CD4-positive, alpha-beta memory T cell (primary cell): ENCODE data around the gene ARFRP1. TPM values are rescaled to one million over a fixed set of nuclear protein-coding genes. Genes with fewer than 3 reads are reported as not detected.
"Not testable (repeated sequence)": the region's sequence is repeated elsewhere in the genome, so short reads cannot be mapped to it uniquely, and the experiment has no call there.

Source experiments
- CTCF ChIA-PET: fragments of 350-600 bp; sonication (Branson Sonifier 250); formaldehyde crosslinking; loops from one replicate; lab custom pipeline; 2021; ENCODE audit warnings: inconsistent platforms; ENCODE audit not compliant: partially characterized antibody; lab: Charles Lee
- POLR2A ChIA-PET: fragments of 350-600 bp; sonication (Branson Sonifier 250); formaldehyde crosslinking; loops from one replicate; lab custom pipeline; 2021; ENCODE audit not compliant: partially characterized antibody; lab: Charles Lee
- DNase-seq, 5 donors: peaks; one replicate each; pipeline versions ENCODE4 v3.0.0 to v3.0.0-alpha.2; 2020 to 2022; ENCODE audit warnings: mixed read lengths in 1 of 5
- H3K27ac ChIP-seq: one replicate; pipeline ENCODE4 v1.7.0; 2013; ENCODE audit warnings: low read depth, low read length
- H3K27me3 ChIP-seq: 2 replicates; pipeline ENCODE4 v1.7.0; 2013; ENCODE audit warnings: mild to moderate bottlenecking, low read length, moderate library complexity; ENCODE audit not compliant: insufficient read depth
- H3K36me3 ChIP-seq: 2 replicates; pipeline ENCODE4 v1.7.0; 2013; ENCODE audit warnings: mild to moderate bottlenecking, low read length, moderate library complexity; ENCODE audit not compliant: insufficient read depth
- H3K4me1 ChIP-seq: 2 replicates; pipeline ENCODE4 v1.7.0; 2013; ENCODE audit warnings: mild to moderate bottlenecking, low read length, moderate library complexity; ENCODE audit not compliant: insufficient read depth
- H3K4me3 ChIP-seq, 2 donors: one replicate each; pipeline ENCODE4 v1.7.0; 2013; ENCODE audit warnings: low read length in 2 of 2, mild to moderate bottlenecking in 1 of 2
- H3K9me3 ChIP-seq, 2 donors: one replicate each; pipeline ENCODE4 v1.7.0; 2013; ENCODE audit warnings: low read length in 2 of 2, control low read depth in 1 of 2; ENCODE audit not compliant: control insufficient read depth in 1 of 2
- H3K27ac Mint-ChIP-seq, 7 donors: one replicate each; pipeline ENCODE4 v1.8.0; 2020 to 2021; ENCODE audit warnings: mixed read lengths in 7 of 7, mild to moderate bottlenecking in 6 of 7, inconsistent platforms in 3 of 7, moderate library complexity in 3 of 7
- H3K27me3 Mint-ChIP-seq, 2 donors: one replicate each; pipeline ENCODE4 v1.8.0; 2020 to 2021; ENCODE audit warnings: mixed read lengths in 2 of 2
- H3K36me3 Mint-ChIP-seq, 2 donors: one replicate each; pipeline ENCODE4 v1.8.0; 2020 to 2021; ENCODE audit warnings: mixed read lengths in 2 of 2, inconsistent platforms in 1 of 2, mild to moderate bottlenecking in 1 of 2
- H3K4me1 Mint-ChIP-seq, 4 donors: one replicate each; pipeline ENCODE4 v1.8.0; 2020 to 2021; ENCODE audit warnings: mixed read lengths in 4 of 4, mild to moderate bottlenecking in 1 of 4
- H3K4me3 Mint-ChIP-seq, 8 donors: one replicate each; pipeline ENCODE4 v1.8.0; 2020 to 2021; ENCODE audit warnings: mixed read lengths in 8 of 8, mild to moderate bottlenecking in 7 of 8, moderate library complexity in 6 of 8, inconsistent platforms in 3 of 8
- H3K9me3 Mint-ChIP-seq, 8 donors: one replicate each; pipeline ENCODE4 v1.8.0; 2020 to 2021; ENCODE audit warnings: mixed read lengths in 8 of 8, mild to moderate bottlenecking in 5 of 8, inconsistent platforms in 3 of 8, moderate library complexity in 1 of 8
- intact Hi-C: fragments of 100-400 bp; cut with micrococcal nuclease; formaldehyde crosslinking; loops from one replicate; pipeline ENCODE4 v1.15.1; 2023
- polyA plus RNA-seq, 2 donors: library from polyadenylated mRNA; unstranded; fragments of 300-500 nt; fragmentation: Illumina TruSeq; gene quantifications; one replicate each; pipeline ENCODE4 v1.2.3, GENCODE V29; 2021
- total RNA-seq, 2 experiments: library from RNA; stranded (reverse); gene quantifications; one replicate each; pipeline ENCODE4 v1.2.3, GENCODE V29; 2021

Gene ARFRP1
- total and polyA plus RNA-seq, 4 experiments from 2014 or later, result 65.5 to 92.0 (median 76.0) TPM

DNA sequence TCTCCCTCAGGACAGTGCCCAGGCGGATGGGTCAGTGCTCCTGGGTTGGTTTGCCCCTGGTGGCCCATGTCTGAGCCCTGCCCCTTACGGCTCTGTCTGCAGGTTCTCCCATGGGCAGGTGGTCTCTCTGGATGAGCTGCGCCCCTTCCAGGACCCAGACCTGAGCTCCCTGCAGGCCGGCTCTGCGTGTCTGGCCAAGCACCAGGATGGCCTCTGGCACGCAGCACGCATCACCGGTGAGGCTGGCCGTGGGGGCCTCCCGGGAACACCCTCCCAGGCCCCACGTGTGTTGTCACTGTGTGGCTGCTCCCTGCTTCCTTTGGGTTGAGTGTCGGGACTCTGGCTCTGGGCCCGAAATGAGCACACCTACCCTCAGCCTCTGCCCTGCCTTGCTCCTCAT lies 25.3 kb upstream of the ARFRP1 start:
- H3K27ac Mint-ChIP-seq, result peak overlapping the region in 1 of 7 donors; percentile 4
- H3K9me3 ChIP-seq, result no peaks in the 10 kb centered on the region
- intact Hi-C loops, result no loop called here
- H3K4me1 ChIP-seq, result peaks cover 58% of the 10 kb centered on the region
- peaks cover 26 to 35% (median 28%) of the 10 kb centered on the region in 4 donors for H3K4me1 Mint-ChIP-seq
- no peak for DNase-seq
- CTCF ChIA-PET, result no interaction called here
- H3K27me3 ChIP-seq, result no peaks in the 10 kb centered on the region
- H3K4me3 Mint-ChIP-seq, result no peak overlapping the region
- H3K4me3 ChIP-seq, result no peak overlapping the region
- no peaks in the 10 kb centered on the region for H3K27me3 Mint-ChIP-seq
- H3K27ac ChIP-seq, result no peak overlapping the region
- H3K9me3 Mint-ChIP-seq, result peaks cover 0 to 3% (median 0%) of the 10 kb centered on the region in 8 donors
- H3K36me3 Mint-ChIP-seq, result peaks cover 11 to 37% of the 10 kb centered on the region in 2 donors
- H3K36me3 ChIP-seq, result peaks cover 22% of the 10 kb centered on the region
- POLR2A ChIA-PET, result interaction anchor here (1.4 to 7.0 kb wide), 2 partner anchors 25 to 75 kb away, joined by 3 to 202 read pairs; partner anchors contain the start of genes ARFRP1, RTEL1 and ZGPAT

DNA sequence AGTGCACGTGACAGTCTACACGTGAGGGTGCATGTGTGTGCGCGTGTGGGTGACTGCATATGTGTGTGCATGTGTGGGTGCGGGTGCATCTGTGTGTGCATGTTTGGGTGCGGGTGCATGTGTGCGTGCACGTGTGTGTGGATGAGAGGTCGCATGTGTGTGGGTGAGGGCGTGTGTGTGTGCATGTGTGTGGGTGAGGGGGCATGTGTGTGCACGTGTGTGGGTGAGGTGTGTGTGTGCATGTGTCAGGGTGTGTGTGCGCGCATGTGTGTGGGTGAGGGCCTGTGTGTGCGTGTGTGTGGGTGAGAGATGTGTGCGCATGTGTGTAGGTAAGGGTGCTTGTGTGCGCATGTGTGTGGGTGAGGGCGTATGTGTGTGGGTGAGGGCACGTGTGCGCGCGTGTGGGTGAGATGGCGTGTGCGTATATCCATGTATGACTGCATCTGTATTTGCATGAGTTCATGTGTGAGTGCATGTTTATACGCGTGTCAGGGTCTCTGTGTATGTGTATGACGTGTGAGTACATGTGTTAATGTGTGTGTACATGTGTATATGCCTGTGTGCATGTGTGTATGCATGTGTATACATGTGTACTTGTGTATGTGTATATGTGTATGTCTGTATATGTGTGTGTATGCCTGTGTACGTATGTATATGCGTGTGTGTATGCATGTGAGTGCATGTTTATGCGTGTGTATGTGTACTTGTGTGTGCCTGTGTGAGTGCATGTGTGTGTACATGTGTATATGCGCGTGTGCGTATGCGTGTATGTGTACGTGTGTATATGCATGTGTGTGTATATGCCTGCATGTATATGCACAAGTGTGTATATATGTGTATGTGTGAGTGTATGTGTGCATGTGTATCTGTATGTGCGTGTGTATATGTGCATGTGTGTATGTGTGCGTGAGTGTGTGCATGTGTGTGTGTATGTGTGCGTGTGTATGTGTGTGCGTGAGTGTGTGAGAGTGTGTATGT lies 24.6 kb upstream of the ARFRP1 start:
- Mint-ChIP-seq H3K27ac (no peak overlapping the region), H3K36me3 (peaks cover 11 to 40% of the 10 kb centered on the region in 2 donors), H3K4me3 (no peak overlapping the region), H3K4me1 (peaks cover 31 to 42% (median 32%) of the 10 kb centered on the region in 4 donors), H3K9me3 (peaks cover 0 to 3% (median 0%) of the 10 kb centered on the region in 8 donors), H3K27me3 (no peaks in the 10 kb centered on the region)
- Histone ChIP-seq H3K36me3 (peaks cover 22% of the 10 kb centered on the region), H3K4me3 (no peak overlapping the region), H3K4me1 (peaks cover 64% of the 10 kb centered on the region), H3K9me3 (no peaks in the 10 kb centered on the region), H3K27ac (no peak overlapping the region), H3K27me3 (no peaks in the 10 kb centered on the region)
- no peak for DNase-seq
- intact Hi-C loops, result no loop called here
- ChIA-PET POLR2A (interaction anchor here (7.0 kb wide), 1 partner anchor 24 kb away, joined by 202 read pairs; the partner anchor contains the start of genes ARFRP1 and ZGPAT), CTCF (no interaction called here)

GRCh38 chr20:63731410-63731809 lies 23.6 kb upstream of the ARFRP1 start:
- DNase-seq, result no peak
- CTCF ChIA-PET, result no interaction called here
- H3K36me3 Mint-ChIP-seq, result peaks cover 15 to 36% of the 10 kb centered on the region in 2 donors
- Histone ChIP-seq H3K27ac (peak overlapping the region; percentile 29), H3K4me1 (peaks cover 72% of the 10 kb centered on the region), H3K27me3 (no peaks in the 10 kb centered on the region), H3K9me3 (no peaks in the 10 kb centered on the region), H3K4me3 (peak overlapping the region in 1 of 2 donors; percentile 51), H3K36me3 (peaks cover 22% of the 10 kb centered on the region)
- no peak overlapping the region for H3K27ac Mint-ChIP-seq
- H3K9me3 Mint-ChIP-seq, result peaks cover 0 to 2% (median under 1%) of the 10 kb centered on the region in 8 donors
- H3K4me3 Mint-ChIP-seq, result no peak overlapping the region
- H3K4me1 Mint-ChIP-seq, result peaks cover 35 to 46% (median 36%) of the 10 kb centered on the region in 4 donors
- POLR2A ChIA-PET, result interaction anchor here (1.1 to 1.5 kb wide), 2 partner anchors 23 to 92 kb away, joined by 3 to 5 read pairs; partner anchors contain the start of genes ARFRP1 and ZGPAT
- intact Hi-C loops, result no loop called here
- H3K27me3 Mint-ChIP-seq, result no peaks in the 10 kb centered on the region

GRCh38 chr20:63730189-63730733 lies 22.5 kb upstream of the ARFRP1 start:
- H3K27me3 ChIP-seq, H3K9me3 ChIP-seq, H3K4me3 ChIP-seq, H3K4me3 Mint-ChIP-seq, DNase-seq, intact Hi-C loops, H3K9me3 Mint-ChIP-seq, H3K27ac Mint-ChIP-seq, H3K27me3 Mint-ChIP-seq, CTCF ChIA-PET: not testable (repeated sequence)
- peaks cover 61% of the 10 kb centered on the region for H3K4me1 ChIP-seq
- H3K4me1 Mint-ChIP-seq, result peaks cover 26 to 34% (median 31%) of the 10 kb centered on the region in 4 donors
- H3K36me3 Mint-ChIP-seq, result peaks cover 23 to 30% of the 10 kb centered on the region in 2 donors
- H3K27ac ChIP-seq, result peak overlapping the region; percentile 29
- POLR2A ChIA-PET, result interaction anchor here (0.9 to 1.5 kb wide), 4 partner anchors 9 to 91 kb away, joined by 3 to 5 read pairs (median 4); partner anchors contain the start of genes ARFRP1 and ZGPAT
- H3K36me3 ChIP-seq, result peaks cover 18% of the 10 kb centered on the region

DNA sequence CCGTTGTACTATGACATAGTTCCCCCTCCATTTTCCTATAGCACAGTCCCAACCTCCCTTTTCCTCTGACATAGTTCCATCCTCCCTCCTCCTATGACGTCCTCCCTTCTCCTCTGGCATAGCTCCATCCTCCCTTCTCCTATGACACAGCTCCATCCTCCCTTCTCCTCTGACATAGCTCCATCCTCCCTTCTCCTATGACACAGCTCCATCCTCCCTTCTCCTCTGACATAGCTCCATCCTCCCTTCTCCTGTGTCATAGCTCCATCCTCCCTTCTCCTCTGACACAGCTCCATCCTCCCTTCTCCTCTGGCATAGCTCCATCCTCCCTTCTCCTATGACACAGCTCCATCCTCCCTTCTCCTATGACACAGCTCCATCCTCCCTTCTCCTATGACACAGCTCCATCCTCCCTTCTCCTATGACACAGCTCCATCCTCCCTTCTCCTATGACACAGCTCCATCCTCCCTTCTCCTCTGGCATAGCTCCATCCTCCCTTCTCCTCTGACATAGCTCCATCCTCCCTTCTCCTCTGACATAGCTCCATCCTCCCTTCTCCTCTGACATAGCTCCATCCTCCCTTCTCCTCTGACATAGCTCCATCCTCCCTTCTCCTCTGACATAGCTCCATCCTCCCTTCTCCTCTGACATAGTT lies 15.3 kb upstream of the ARFRP1 start:
- intact Hi-C loops, H3K27ac ChIP-seq, H3K27me3 Mint-ChIP-seq, H3K4me3 ChIP-seq, DNase-seq, H3K27me3 ChIP-seq, H3K4me3 Mint-ChIP-seq, H3K9me3 ChIP-seq: not testable (repeated sequence)
- Histone ChIP-seq H3K36me3 (peaks cover 11% of the 10 kb centered on the region), H3K4me1 (peaks cover 21% of the 10 kb centered on the region)
- Mint-ChIP-seq H3K4me1 (peaks cover 25 to 34% (median 26%) of the 10 kb centered on the region in 4 donors), H3K36me3 (peaks cover 43 to 47% of the 10 kb centered on the region in 2 donors), H3K9me3 (peaks cover 2 to 21% (median 10%) of the 10 kb centered on the region in 8 donors), H3K27ac (peak overlapping the region in 1 of 7 donors; percentile 42)
- CTCF ChIA-PET, result interaction anchor here (0.6 to 0.7 kb wide), 2 partner anchors 13 to 258 kb away, joined by 3 read pairs; partner anchors contain the start of genes LIME1 and PRPF6
- POLR2A ChIA-PET, result interaction anchor here (0.7 to 4.7 kb wide), 4 partner anchors 13 to 18 kb away, joined by 4 to 25 read pairs (median 5); partner anchors contain the start of genes ARFRP1, LIME1, SLC2A4RG and ZGPAT

DNA sequence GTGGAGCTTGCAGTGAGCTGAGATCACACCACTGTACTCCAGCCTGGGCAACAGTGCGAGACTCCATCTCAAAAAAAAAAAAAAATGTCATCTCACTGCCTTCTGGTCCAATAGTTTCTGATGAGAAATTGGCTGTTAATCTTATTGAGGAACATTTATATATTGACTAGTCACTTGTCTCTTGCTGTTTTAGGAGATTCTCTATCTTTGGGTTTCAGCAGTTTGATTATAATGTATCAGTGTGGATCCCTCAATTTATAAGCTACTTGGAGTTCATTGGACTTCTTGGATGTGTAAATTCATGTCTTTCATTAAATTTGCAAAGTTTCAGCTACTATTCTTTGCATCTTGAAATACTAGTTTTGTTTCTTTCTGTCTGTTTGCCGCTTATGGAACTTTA lies 11.2 kb upstream of the ARFRP1 start:
- peaks cover 2 to 21% (median 10%) of the 10 kb centered on the region in 8 donors for H3K9me3 Mint-ChIP-seq
- CTCF ChIA-PET, result interaction anchor here (1.3 to 1.7 kb wide), 2 partner anchors 11 to 17 kb away, joined by 3 to 9 read pairs; partner anchors contain the start of genes ARFRP1, LIME1 and ZGPAT
- H3K27ac Mint-ChIP-seq, result peak overlapping the region in 1 of 7 donors; percentile 29
- peaks cover 12% of the 10 kb centered on the region for H3K4me1 ChIP-seq
- peaks cover 25 to 43% (median 30%) of the 10 kb centered on the region in 4 donors for H3K4me1 Mint-ChIP-seq
- POLR2A ChIA-PET, result interaction anchor here (1.6 to 2.6 kb wide), 3 partner anchors 9 to 18 kb away, joined by 5 to 11 read pairs (median 6); partner anchors contain the start of genes ARFRP1, LIME1 and ZGPAT
- no peak overlapping the region for H3K4me3 ChIP-seq
- H3K27me3 Mint-ChIP-seq, result no peaks in the 10 kb centered on the region
- H3K27ac ChIP-seq, result no peak overlapping the region
- intact Hi-C loops, result no loop called here
- peaks cover 57 to 62% of the 10 kb centered on the region in 2 donors for H3K36me3 Mint-ChIP-seq
- no peaks in the 10 kb centered on the region for H3K27me3 ChIP-seq
- H3K36me3 ChIP-seq, result peaks cover 14% of the 10 kb centered on the region
- no peaks in the 10 kb centered on the region for H3K9me3 ChIP-seq
- DNase-seq, result no peak
- no peak overlapping the region for H3K4me3 Mint-ChIP-seq
